HL-60 (cell line): ENCODE results near the gene MMRN2.

Experiments
- CTCF ChIP-seq: IDR thresholded peaks from one replicate; pipeline ENCODE4 v1.5.1; 2011; ENCODE audit warnings: low read length, control low read depth, inconsistent platforms; ENCODE audit not compliant: insufficient read depth
- POLR2AphosphoS5 ChIP-seq: IDR thresholded peaks from 2 replicates; pipeline ENCODE4 v1.6.1; 2012; ENCODE audit warnings: low read depth

GRCh38 chr10:86931872-86932271 is 25.5 kb downstream of the MMRN2 start:
- TF ChIP-seq POLR2AphosphoS5 (no peak), CTCF (no peak)
